IPS DF 4.7 (cell line): ENCODE data around the gene DAP.
"Not testable (repeated sequence)": the region's sequence is repeated elsewhere in the genome, so short reads cannot be mapped to it uniquely, and the experiment has no call there.

Source experiments
- DNase-seq: peaks from one replicate; pipeline ENCODE4 v3.0.0-alpha.2; 2013; ENCODE audit warnings: low spot score; ENCODE audit errors: extremely low read depth

Gene DAP

GRCh38 chr5:10654566-10654965 lies 106.5 kb downstream of the DAP start:
- DNase-seq, result no peak

GRCh38 chr5:10653751-10654400 lies 107.2 kb downstream of the DAP start:
- DNase-seq, result no peak

DNA sequence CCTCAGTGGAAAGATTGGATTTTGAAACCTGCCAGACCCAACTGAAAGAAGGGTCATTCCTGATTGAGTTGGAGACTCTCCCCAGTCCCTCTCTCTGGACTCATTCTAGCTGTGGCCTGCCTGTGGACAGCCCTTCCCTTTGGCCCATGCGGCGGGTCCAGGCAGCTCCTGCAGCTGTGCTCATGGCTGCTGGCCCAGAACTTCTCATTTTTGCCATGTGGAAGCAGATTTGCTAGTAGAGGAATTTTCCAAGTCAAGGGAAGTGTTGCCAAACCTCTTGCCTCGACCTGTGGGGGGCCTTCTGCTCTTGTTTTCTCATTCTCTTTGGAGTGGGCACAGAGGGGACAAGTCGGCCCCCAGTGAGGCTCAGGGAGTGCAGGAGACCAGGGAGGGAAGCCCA lies 108.0 kb downstream of the DAP start:
- no peak for DNase-seq

- DNase-seq, result no peak
These were observed 108.4 kb downstream of the DAP start for GRCh38 chr5:10652606-10653005.

GRCh38 chr5:10652151-10652550 lies 108.9 kb downstream of the DAP start:
- DNase-seq, result no peak

- DNase-seq, result no peak
These were observed 111.2 kb downstream of the DAP start for GRCh38 chr5:10649666-10650380.

DNA sequence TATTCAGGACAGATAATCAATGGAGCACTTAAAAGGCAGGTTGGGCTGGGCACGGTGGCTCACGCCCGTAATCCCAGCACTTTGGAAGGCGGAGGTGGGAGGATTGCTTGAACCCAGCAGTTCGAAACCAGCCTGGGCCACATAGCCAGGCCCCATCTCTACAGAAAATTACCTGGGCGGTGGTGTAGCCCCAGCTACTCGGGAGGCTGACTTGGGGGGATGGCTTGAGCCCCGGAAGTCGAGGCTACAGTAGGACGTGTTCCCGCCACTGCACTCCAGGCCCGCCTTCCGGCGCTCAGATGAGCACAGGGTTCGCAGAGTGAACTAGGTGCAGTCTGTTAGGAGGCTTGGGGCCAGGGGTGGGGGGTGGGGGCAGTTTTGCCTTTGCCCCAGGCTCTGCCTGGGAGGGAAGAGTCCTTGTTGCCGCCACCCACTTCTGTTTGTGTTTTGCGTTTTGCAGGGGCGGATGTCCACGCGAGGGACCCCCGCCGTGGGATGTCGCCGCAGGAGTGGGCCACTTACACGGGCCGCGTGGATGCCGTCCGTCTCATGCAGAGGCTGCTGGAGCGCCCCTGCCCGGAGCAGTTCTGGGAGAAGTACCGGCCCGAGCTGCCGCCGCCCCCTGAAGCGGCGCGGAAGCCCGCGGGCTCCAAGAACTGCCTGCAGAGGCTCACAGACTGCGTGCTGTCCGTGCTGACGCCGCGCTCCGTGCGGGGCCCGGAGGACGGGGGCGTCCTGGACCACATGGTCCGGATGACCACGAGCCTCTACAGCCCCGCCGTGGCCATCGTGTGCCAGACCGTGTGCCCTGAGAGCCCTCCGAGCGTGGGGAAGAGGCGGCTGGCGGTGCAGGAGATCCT lies 112.0 kb downstream of the DAP start:
- no peak for DNase-seq

DNA sequence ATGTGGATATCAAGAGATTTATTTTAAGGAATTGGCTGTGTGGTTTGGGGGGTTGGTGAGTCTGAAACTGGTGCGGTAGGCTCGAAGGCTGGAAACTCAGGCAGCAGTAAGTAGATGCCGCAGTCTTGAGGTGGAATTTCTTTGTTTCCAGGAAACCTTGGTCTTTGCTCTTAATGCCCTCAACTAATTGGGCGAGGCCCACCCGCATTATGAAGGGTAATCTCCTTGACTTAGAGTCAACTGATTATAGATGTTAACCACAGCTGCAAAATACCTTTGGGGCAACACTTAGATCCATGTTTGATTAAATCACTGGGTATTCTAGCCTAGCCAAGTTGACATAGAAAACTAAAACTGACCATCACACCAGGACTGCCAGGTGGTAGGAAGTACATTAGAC lies 113.4 kb downstream of the DAP start:
- DNase-seq, result no peak

DNA sequence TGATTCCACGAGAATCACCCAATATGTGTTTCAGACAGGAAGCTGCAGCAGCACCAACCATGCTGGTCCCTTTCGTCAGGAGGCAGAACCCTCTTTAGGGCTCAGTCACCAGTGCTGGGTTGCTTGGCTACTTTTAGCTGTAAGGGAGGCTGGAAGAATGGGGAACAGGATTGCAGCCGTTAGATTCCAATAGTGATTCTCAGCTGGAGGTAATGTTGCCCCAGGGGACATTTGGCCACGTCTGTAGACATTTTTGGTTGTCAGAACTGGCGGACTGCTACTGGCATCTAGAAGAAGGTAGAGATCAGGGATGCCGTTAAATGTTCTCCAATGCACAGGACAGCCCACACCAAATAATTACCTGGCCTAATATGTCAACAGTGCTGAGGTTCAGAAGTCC lies 115.4 kb downstream of the DAP start:
- DNase-seq, result no peak

DNA sequence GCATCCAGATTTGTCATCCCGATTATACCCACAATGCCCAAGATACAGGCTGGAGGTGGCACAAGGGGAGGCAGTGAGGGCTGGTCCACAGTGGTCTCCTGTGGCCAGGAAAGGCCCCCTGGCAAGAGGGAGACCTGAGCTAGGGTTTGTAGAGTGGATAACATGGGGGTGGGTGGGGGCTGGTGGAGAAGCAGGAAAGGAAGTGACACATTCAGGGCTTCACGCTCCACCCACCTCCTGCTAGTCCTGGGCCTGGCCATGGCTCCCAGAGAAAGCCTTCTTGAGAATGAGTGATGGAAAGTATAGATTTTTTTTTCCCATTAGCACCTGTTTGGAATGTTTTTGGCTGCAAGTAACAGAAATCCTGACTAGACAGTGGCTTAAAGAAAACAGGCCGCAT lies 115.9 kb downstream of the DAP start:
- DNase-seq, result no peak

GRCh38 chr5:10644192-10644591 lies 116.8 kb downstream of the DAP start:
- DNase-seq, result no peak

DNA sequence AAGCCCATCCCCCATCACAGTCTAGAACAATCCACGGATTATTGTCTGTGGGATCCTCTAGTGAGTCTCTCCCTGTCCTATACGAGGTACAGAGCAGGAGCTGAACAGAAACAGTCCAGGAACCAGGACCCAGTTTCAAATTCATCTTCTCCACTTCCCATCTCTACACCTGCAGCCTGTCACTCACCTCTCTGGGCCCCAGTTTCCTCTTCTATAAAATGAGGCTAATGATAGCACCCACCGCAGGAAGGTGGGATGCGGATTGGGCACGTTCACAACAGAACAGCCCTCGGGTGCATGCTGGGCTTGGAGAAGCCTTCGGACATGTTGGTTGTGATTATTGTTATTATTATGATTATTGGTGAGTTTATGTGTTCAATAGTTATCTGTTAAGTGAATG lies 118.7 kb downstream of the DAP start:
- no peak for DNase-seq

DNA sequence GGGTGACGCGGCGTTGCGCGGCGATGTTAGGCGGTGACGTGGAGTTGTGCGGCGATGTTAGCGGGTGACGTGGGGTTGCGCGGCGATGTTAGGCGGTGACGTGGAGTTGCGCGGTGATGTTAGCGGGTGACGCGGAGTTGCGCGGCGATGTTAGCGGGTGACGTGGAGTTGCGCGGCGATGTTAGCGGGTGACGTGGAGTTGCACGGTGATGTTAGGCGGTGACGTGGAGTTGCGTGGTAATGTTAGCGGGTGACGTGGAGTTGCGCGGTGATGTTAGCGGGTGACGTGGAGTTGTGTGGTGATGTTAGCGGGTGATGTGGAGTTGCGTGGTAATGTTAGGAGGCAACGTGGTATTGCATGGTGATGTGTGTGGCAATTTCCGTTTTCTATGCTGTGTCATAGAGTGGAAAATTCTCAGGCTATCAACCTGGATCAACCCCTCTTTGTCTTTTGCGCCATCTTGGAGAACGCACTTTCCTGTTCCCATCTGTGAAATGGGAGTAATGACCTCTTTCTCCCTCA lies 121.1 kb downstream of the DAP start:
- DNase-seq, result no peak

GRCh38 chr5:10638723-10639122 lies 122.3 kb downstream of the DAP start:
- DNase-seq, result not testable (repeated sequence)

GRCh38 chr5:10637944-10638343 lies 123.1 kb downstream of the DAP start:
- DNase-seq, result no peak

GRCh38 chr5:10636363-10637142 lies 124.5 kb downstream of the DAP start:
- no peak for DNase-seq

- no peak for DNase-seq
These were observed 125.1 kb downstream of the DAP start for GRCh38 chr5:10635867-10636350.

- DNase-seq, result no peak
These were observed 125.7 kb downstream of the DAP start for GRCh38 chr5:10635257-10635866.

DNA sequence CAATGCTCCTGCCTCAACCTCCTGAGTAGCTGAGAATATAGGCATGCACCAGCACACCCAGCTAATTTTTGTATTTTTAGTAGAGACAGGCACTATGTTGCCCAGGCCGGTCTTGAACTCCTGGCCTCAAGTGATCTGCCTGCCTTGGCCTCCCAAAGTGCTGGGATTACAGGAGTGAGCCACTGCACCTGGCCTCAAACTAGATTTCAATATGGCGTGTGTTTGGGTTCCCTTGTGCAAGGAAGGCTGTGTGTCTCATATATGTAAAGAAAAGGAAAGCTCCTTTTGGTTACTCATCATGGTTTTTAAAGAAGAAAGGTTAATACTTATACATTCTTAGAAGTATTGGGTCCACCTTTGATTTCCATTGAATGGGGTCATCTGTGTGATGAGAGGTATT lies 126.5 kb downstream of the DAP start:
- no peak for DNase-seq

DNA sequence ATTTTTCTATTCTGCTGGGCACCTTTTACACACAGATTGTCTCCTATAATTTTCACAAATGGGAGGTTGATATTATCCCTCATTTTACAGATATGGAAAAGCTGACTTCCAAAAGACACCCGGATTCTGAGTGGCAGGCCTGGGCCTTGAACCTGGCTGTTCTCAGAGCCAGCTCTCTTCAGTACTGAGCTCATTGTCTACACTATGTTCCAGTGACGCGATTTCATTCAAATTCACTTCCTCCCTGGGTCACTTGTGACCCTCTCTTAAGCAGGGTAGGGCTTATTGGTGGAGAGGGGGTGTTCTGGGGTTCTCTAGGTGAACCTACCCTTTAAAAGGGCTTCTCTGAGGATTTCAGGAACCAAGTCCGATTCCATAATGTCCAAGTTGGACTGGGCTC lies 127.0 kb downstream of the DAP start:
- no peak for DNase-seq
